RWPE2 (cell line): ENCODE measurements around the gene PSMD12.
A peak's percentile ranks its signal among the peaks of the same experiment; 100 is the strongest.
"Not testable (repeated sequence)": the region's sequence is repeated elsewhere in the genome, so short reads cannot be mapped to it uniquely, and the experiment has no call there.

Source experiments
- ATAC-seq: fragments of 200-7000 bp; cut with Tn5 transposase; 3 replicates; pipeline ENCODE4 v1.9.1; 2021; ENCODE audit warnings: low read depth
- DNase-seq: peaks from one replicate; pipeline ENCODE4 v3.0.0-alpha.2; 2020; ENCODE audit warnings: low spot score
- H3K27ac ChIP-seq: fragments of 450-650 bp; 2 replicates; pipeline ENCODE4 v1.5.1; 2017; ENCODE audit warnings: mild to moderate bottlenecking; ENCODE audit not compliant: poor library complexity, severe bottlenecking
- H3K27me3 ChIP-seq: fragments of 250-450 bp; sonication (Bioruptor Pico); 2 replicates; pipeline ENCODE4 v1.5.1; 2021; ENCODE audit warnings: mild to moderate bottlenecking, moderate library complexity; ENCODE audit not compliant: insufficient read depth, poor library complexity, severe bottlenecking
- H3K36me3 ChIP-seq: fragments of 250-450 bp; sonication (Bioruptor Pico); 2 replicates; pipeline ENCODE4 v1.5.1; 2020; ENCODE audit warnings: low read depth, mild to moderate bottlenecking, moderate library complexity
- H3K4me1 ChIP-seq: fragments of 250-450 bp; sonication (Bioruptor Pico); 2 replicates; pipeline ENCODE4 v1.5.1; 2021; ENCODE audit warnings: mild to moderate bottlenecking, moderate library complexity; ENCODE audit not compliant: insufficient read depth, poor library complexity, severe bottlenecking
- H3K4me3 ChIP-seq: fragments of 250-450 bp; sonication (Bioruptor Pico); 2 replicates; pipeline ENCODE4 v1.5.1; 2021; ENCODE audit warnings: mild to moderate bottlenecking, moderate library complexity; ENCODE audit not compliant: severe bottlenecking
- H3K9me3 ChIP-seq: fragments of 250-450 bp; sonication (Bioruptor Pico); 2 replicates; pipeline ENCODE4 v1.5.1; 2021; ENCODE audit warnings: mild to moderate bottlenecking, moderate library complexity; ENCODE audit not compliant: severe bottlenecking
- CTCF ChIP-seq: fragments of 450-650 bp; IDR thresholded peaks from one replicate; pipeline ENCODE4 v1.5.1; 2017; ENCODE audit warnings: mild to moderate bottlenecking, moderate library complexity; ENCODE audit not compliant: poor library complexity, severe bottlenecking

Gene PSMD12

GRCh38 chr17:67311575-67311974 lies 54.8 kb downstream of the PSMD12 start:
- Histone ChIP-seq H3K27me3 (no peaks in the 10 kb centered on the region), H3K4me3 (no peak overlapping the region), H3K36me3 (no peaks in the 10 kb centered on the region), H3K9me3 (no peaks in the 10 kb centered on the region), H3K27ac (no peak overlapping the region), H3K4me1 (no peaks in the 10 kb centered on the region)
- no peak for DNase-seq
- TF ChIP-seq CTCF: no peak
- ATAC-seq: no peak

DNA sequence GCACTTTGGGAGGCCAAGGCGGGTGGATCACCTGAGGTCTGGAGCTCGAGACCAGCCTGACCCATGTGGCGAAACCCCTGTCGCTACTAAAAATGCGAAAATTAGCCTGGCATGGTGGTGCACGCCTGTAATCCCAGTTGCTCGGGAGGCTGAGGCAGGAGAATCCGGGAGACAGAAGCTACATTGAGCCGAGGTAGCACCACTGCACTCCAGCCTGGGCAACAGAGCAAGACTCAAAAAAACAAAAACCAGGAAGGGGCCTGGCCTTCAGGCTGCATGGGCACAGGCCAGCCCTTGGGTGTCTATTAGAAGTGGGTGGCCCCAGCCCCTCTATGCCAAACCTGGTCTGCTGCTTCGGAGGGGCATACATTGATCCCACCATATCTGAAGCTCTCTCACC lies 56.0 kb downstream of the PSMD12 start:
- TF ChIP-seq CTCF: no peak
- DNase-seq (no peak), ATAC-seq (no peak)
- Histone ChIP-seq H3K36me3 (no peaks in the 10 kb centered on the region), H3K4me1 (peaks cover 8% of the 10 kb centered on the region), H3K27ac (no peak overlapping the region), H3K4me3 (no peak overlapping the region), H3K9me3 (no peaks in the 10 kb centered on the region), H3K27me3 (no peaks in the 10 kb centered on the region)

DNA sequence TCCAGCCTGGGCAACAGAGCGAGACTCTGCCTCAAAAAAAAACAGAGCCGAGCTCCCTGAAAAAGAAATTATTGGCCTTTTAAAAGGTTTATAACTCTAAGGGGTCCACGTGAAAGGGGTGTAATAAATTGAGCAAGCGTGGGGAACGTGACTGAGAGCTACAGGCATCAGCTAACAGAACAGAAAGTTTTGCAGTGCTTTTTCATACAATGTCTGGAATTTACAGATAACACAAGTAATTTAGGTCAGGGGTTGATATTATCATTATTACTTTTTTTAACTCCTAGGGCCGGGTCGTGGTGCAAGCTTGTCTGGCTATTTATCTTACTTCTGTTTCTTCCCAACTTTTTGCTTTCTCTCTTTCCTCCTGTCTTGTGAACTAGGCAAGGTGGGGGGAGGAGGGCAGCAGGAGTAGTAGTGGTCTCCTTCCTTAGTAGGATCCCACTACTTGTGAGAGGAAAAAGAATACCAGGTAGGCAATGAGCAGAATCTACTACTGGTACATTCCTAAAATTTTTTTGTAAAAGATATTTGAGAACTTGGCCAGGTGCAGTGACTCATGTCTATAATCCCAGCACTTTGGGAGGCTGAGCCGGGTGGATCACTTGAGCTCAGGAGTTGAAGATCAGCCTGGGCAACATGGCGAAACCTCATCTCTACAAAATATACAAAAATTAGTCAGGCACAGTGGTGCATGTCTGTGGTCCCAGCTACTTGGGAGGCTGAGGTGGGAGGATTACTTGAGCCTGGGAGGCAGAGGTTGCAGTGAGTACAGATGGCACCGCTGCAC lies 60.7 kb downstream of the PSMD12 start:
- H3K36me3 ChIP-seq, H3K27me3 ChIP-seq, H3K4me3 ChIP-seq, DNase-seq, H3K9me3 ChIP-seq: not testable (repeated sequence)
- peaks cover 11% of the 10 kb centered on the region for H3K4me1 ChIP-seq
- peak; percentile 95 for ATAC-seq
- peak overlapping the region; percentile 79 for H3K27ac ChIP-seq

GRCh38 chr17:67297454-67297960 lies 68.9 kb downstream of the PSMD12 start:
- ATAC-seq (no peak), DNase-seq (no peak)
- TF ChIP-seq CTCF: no peak

GRCh38 chr17:67294451-67295199 lies 71.8 kb downstream of the PSMD12 start:
- Histone ChIP-seq H3K4me3 (no peak overlapping the region), H3K27ac (no peak overlapping the region), H3K4me1 (no peaks in the 10 kb centered on the region), H3K9me3 (no peaks in the 10 kb centered on the region), H3K36me3 (no peaks in the 10 kb centered on the region), H3K27me3 (no peaks in the 10 kb centered on the region)
- ATAC-seq (no peak), DNase-seq (no peak)
- no peak for TF ChIP-seq CTCF

More at GRCh38 chr17:67297454-67297960, 68.9 kb downstream of the PSMD12 start:
- Histone ChIP-seq H3K4me3 (no peak overlapping the region), H3K36me3 (no peaks in the 10 kb centered on the region), H3K27ac (no peak overlapping the region), H3K9me3 (no peaks in the 10 kb centered on the region), H3K4me1 (no peaks in the 10 kb centered on the region), H3K27me3 (no peaks in the 10 kb centered on the region)
